Measurements from ENCODE around the gene PKMYT1.

- TF ChIP-seq GATA3 (IDR thresholded peaks at IDR 0.05; ENCODE audit: low read depth, low read length) = no peak
- TF ChIP-seq GATA2 (IDR thresholded peaks at IDR 0.05; ENCODE audit: low read depth, low read length) = no peak
These were observed 33.6 kb downstream of the PKMYT1 start for GRCh38 chr16:2946649-2947048.
